Measurements from ENCODE around the gene FCSK.

- TF ChIP-seq POLR2A (IDR thresholded peaks at IDR 0.05; ENCODE audit: low read length) = peak; percentile 83
- no peak for TF ChIP-seq GATA1 (IDR thresholded peaks at IDR 0.05; ENCODE audit: low read depth, low read length)
These were observed 68.8 kb downstream of the FCSK start, which contains the start of gene COG4 for GRCh38 chr16:70523076-70523742.
